HepG2 (cell line): ENCODE measurements around the gene LYPLA2. TPM values are rescaled to one million over a fixed set of nuclear protein-coding genes. Genes with fewer than 3 reads are reported as not detected.

Experiments
- CSRNP1 ChIP-seq: sonication (generic); formaldehyde crosslinking; IDR thresholded peaks from 2 replicates; pipeline ENCODE4 v1.8.1; 2023; ENCODE audit warnings: mild to moderate bottlenecking, missing genetic modification reagents
- DRAP1 ChIP-seq: IDR thresholded peaks from 2 replicates; pipeline ENCODE4 v1.6.1; 2016; ENCODE audit warnings: missing genetic modification reagents, missing compliant biosample characterization
- HOXA7 ChIP-seq: sonication (generic); formaldehyde crosslinking; IDR thresholded peaks from 2 replicates; pipeline ENCODE4 v1.8.1; 2022; ENCODE audit warnings: mild to moderate bottlenecking, missing genetic modification reagents, moderate library complexity
- KDM3A ChIP-seq: IDR thresholded peaks from 2 replicates; pipeline ENCODE4 v1.6.1; 2018; ENCODE audit warnings: low read depth, missing compliant biosample characterization
- MXD1 ChIP-seq: sonication (generic); formaldehyde crosslinking; IDR thresholded peaks from 2 replicates; pipeline ENCODE4 v1.4.0; 2020; ENCODE audit warnings: mild to moderate bottlenecking, missing genetic modification reagents
- NFKB2 ChIP-seq: sonication (generic); formaldehyde crosslinking; IDR thresholded peaks from 2 replicates; pipeline ENCODE4 v1.4.0; 2020; ENCODE audit warnings: missing genetic modification reagents, borderline replicate concordance
- NRL ChIP-seq: sonication (generic); formaldehyde crosslinking; IDR thresholded peaks from 2 replicates; pipeline ENCODE4 v1.5.0; 2020; ENCODE audit warnings: missing genetic modification reagents, mild to moderate bottlenecking, moderate library complexity, borderline replicate concordance
- SIN3A ChIP-seq: IDR thresholded peaks from 2 replicates; pipeline ENCODE4 v1.6.1; 2011; ENCODE audit warnings: low read depth, mild to moderate bottlenecking, control low read depth, low read length, borderline replicate concordance
- SRSF9 ChIP-seq: fragments of 200-400 bp; formaldehyde crosslinking; IDR thresholded peaks from 2 replicates; pipeline ENCODE4 v1.6.1; 2018; ENCODE audit warnings: borderline replicate concordance, mild to moderate bottlenecking, low read depth, low read length; ENCODE audit not compliant: insufficient read depth, poor library complexity, severe bottlenecking
- TBL1XR1 ChIP-seq: fragments of 150-350 bp; IDR thresholded peaks from 2 replicates; pipeline ENCODE4 v1.6.1; 2014; ENCODE audit warnings: borderline replicate concordance, low read length; ENCODE audit not compliant: partially characterized antibody
- TBX2 ChIP-seq: sonication (generic); formaldehyde crosslinking; IDR thresholded peaks from 2 replicates; pipeline ENCODE4 v1.5.0; 2020; ENCODE audit warnings: missing genetic modification reagents, mild to moderate bottlenecking, borderline replicate concordance
- YEATS2 ChIP-seq: sonication (generic); formaldehyde crosslinking; IDR thresholded peaks from 2 replicates; pipeline ENCODE4 v1.4.0; 2020; ENCODE audit warnings: missing genetic modification reagents, borderline replicate concordance
- ZNF17 ChIP-seq: sonication (generic); formaldehyde crosslinking; IDR thresholded peaks from 2 replicates; pipeline ENCODE4 v1.5.0; 2020; ENCODE audit warnings: mild to moderate bottlenecking, missing genetic modification reagents
- ZNF354B ChIP-seq: sonication (generic); formaldehyde crosslinking; IDR thresholded peaks from 2 replicates; pipeline ENCODE4 v1.8.0; 2022; ENCODE audit warnings: mild to moderate bottlenecking, missing genetic modification reagents
- ZNF446 ChIP-seq: sonication (generic); formaldehyde crosslinking; IDR thresholded peaks from 2 replicates; pipeline ENCODE4 v1.5.0; 2020; ENCODE audit warnings: mild to moderate bottlenecking, missing genetic modification reagents
- ZNF484 ChIP-seq: sonication (generic); formaldehyde crosslinking; IDR thresholded peaks from 2 replicates; pipeline ENCODE4 v1.5.1; 2020; ENCODE audit warnings: mild to moderate bottlenecking, low read depth, missing genetic modification reagents, borderline replicate concordance
- ZNF556 ChIP-seq: sonication (generic); formaldehyde crosslinking; IDR thresholded peaks from 2 replicates; pipeline ENCODE4 v1.4.0; 2020; ENCODE audit warnings: mild to moderate bottlenecking, missing genetic modification reagents, borderline replicate concordance
- ZNF574 ChIP-seq: sonication (generic); formaldehyde crosslinking; IDR thresholded peaks from 2 replicates; pipeline ENCODE4 v1.4.0; 2020; ENCODE audit warnings: missing genetic modification reagents
- ZNF704 ChIP-seq: sonication (generic); formaldehyde crosslinking; IDR thresholded peaks from 2 replicates; pipeline ENCODE4 v1.8.1; 2023; ENCODE audit warnings: mild to moderate bottlenecking, inconsistent platforms, moderate library complexity, missing genetic modification reagents, borderline replicate concordance
- ZNF75D ChIP-seq: sonication (generic); formaldehyde crosslinking; IDR thresholded peaks from 2 replicates; pipeline ENCODE4 v1.8.1; 2023; ENCODE audit warnings: missing genetic modification reagents, mild to moderate bottlenecking, borderline replicate concordance
- ZNF878 ChIP-seq: sonication (generic); formaldehyde crosslinking; IDR thresholded peaks from 2 replicates; pipeline ENCODE4 v1.8.1; 2023; ENCODE audit warnings: mild to moderate bottlenecking, missing genetic modification reagents, moderate library complexity
- ZSCAN21 ChIP-seq: sonication (generic); formaldehyde crosslinking; IDR thresholded peaks from 2 replicates; pipeline ENCODE4 v1.8.0; 2022; ENCODE audit warnings: mild to moderate bottlenecking, missing genetic modification reagents, moderate library complexity, borderline replicate concordance
- polyA plus RNA-seq, 8 experiments: library from polyadenylated mRNA; depleted of rRNA in 3 of 8; stranded (reverse) in 7 of 8; unstranded in 1 of 8; fragments of >200 nt; fragmentation: Illumina TruSeq in 4 of 8; extraction: Trizol in 4 of 8; gene quantifications; 2 replicates each; pipeline versions ENCODE4 v1.2.1 to v1.2.3, GENCODE V29; 2011 to 2016; ENCODE audit warnings: low read depth in 4 of 8, missing spikeins in 1 of 8, mixed read lengths in 1 of 8; ENCODE audit not compliant: insufficient read depth in 1 of 8
- total RNA-seq, 5 experiments: library from RNA; depleted of rRNA; stranded (reverse); fragments of >200 nt; fragmentation: Illumina TruSeq; extraction: Trizol; gene quantifications; 2 replicates each; pipeline ENCODE4 v1.2.3, GENCODE V29; 2016; ENCODE audit warnings: low read depth in 1 of 5

Gene LYPLA2
- total and polyA plus RNA-seq, 2 of the 13 experiments (the other 11 are each of a cell fraction or from before 2014, with no cell fraction given), result 72.1 to 73.2 TPM

- TF ChIP-seq SRSF9, result no peak
- no peak for TF ChIP-seq ZNF75D (CRISPR knock-in tag)
- TF ChIP-seq TBX2, result peak; percentile 84
- peak; percentile 73; the same call in 1 of the 2 replicates for TF ChIP-seq ZNF354B (CRISPR knock-in tag)
- 0 out of 2 replicates have a peak, but pooled peaks have one; percentile 21 for TF ChIP-seq CSRNP1 (CRISPR knock-in tag)
- TF ChIP-seq ZNF17 (CRISPR knock-in tag), result no peak
- no peak for TF ChIP-seq HOXA7
- TF ChIP-seq NRL (CRISPR knock-in tag), result peak; percentile 85; the same call in 1 of the 2 replicates
- TF ChIP-seq ZNF484 (CRISPR knock-in tag), result no peak; the same call in 1 of the 2 replicates
- no peak for TF ChIP-seq ZNF446 (CRISPR knock-in tag)
- TF ChIP-seq ZNF574, result peak; percentile 84
- peak; percentile 60; the same call in 1 of the 2 replicates for TF ChIP-seq SIN3A
- no peak; the same call in 1 of the 2 replicates for TF ChIP-seq KDM3A
- peak; percentile 59; the same call in 1 of the 2 replicates for TF ChIP-seq ZNF556 (CRISPR knock-in tag)
- no peak for TF ChIP-seq ZNF704
- 0 out of 2 replicates have a peak, but pooled peaks have one; percentile 58 for TF ChIP-seq MXD1 (CRISPR knock-in tag)
- TF ChIP-seq TBL1XR1, result no peak
- peak; percentile 95; the same call in 1 of the 2 replicates for TF ChIP-seq NFKB2 (CRISPR knock-in tag)
- TF ChIP-seq YEATS2 (CRISPR knock-in tag), result peak; percentile 76; the same call in 1 of the 2 replicates
- peak; percentile 79 for TF ChIP-seq DRAP1 (CRISPR knock-in tag)
- no peak; the same call in 1 of the 2 replicates for TF ChIP-seq ZSCAN21 (CRISPR knock-in tag)
- TF ChIP-seq ZNF878 (CRISPR knock-in tag), result no peak
Measured at GRCh38 chr1:23825076-23825761, 34.3 kb downstream of the LYPLA2 start, which contains the start of gene HMGCL (continued).
